Measurements from ENCODE around the gene ELFN2.

The ELFN2 gene

DNA sequence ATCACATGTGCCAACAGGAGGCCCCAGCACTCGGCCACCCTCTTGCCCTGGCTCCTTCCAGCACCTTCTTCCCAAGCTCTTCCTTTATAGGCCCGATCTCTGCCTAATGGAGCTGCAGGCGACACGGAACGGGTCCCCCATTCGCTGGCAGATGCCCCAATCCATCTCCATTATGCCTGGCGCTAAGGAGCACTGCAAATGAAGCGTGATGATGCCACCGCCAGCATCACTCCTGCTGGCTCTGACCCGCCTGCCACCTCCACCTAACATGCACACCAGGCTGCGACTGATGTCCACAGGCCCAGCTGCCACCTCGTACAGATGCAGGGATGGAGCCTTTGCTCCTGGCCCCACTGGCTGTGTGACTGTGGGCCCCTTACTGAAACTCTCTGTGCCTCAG is 33.5 kb downstream of the ELFN2 start:
- Histone ChIP-seq H3K27me3 (peaks cover 4% of the 10 kb centered on the region), H3K36me3 (no peaks in the 10 kb centered on the region), H3K4me3 (ENCODE audit: low read depth in 1 of 2, low read length in 1 of 2) (no peak overlapping the region), H3K9me3 (no peaks in the 10 kb centered on the region), H3K27ac (no peak overlapping the region), H3K4me1 (ENCODE audit: control insufficient read depth in 1 of 2, insufficient read depth in 1 of 2, low read depth in 1 of 2, low read length in 1 of 2) (no peaks in the 10 kb centered on the region)
- TF ChIP-seq, protein P1, sequence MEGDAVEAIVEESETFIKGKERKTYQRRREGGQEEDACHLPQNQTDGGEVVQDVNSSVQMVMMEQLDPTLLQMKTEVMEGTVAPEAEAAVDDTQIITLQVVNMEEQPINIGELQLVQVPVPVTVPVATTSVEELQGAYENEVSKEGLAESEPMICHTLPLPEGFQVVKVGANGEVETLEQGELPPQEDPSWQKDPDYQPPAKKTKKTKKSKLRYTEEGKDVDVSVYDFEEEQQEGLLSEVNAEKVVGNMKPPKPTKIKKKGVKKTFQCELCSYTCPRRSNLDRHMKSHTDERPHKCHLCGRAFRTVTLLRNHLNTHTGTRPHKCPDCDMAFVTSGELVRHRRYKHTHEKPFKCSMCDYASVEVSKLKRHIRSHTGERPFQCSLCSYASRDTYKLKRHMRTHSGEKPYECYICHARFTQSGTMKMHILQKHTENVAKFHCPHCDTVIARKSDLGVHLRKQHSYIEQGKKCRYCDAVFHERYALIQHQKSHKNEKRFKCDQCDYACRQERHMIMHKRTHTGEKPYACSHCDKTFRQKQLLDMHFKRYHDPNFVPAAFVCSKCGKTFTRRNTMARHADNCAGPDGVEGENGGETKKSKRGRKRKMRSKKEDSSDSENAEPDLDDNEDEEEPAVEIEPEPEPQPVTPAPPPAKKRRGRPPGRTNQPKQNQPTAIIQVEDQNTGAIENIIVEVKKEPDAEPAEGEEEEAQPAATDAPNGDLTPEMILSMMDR (IDR thresholded peaks at IDR 0.05): no peak

DNA sequence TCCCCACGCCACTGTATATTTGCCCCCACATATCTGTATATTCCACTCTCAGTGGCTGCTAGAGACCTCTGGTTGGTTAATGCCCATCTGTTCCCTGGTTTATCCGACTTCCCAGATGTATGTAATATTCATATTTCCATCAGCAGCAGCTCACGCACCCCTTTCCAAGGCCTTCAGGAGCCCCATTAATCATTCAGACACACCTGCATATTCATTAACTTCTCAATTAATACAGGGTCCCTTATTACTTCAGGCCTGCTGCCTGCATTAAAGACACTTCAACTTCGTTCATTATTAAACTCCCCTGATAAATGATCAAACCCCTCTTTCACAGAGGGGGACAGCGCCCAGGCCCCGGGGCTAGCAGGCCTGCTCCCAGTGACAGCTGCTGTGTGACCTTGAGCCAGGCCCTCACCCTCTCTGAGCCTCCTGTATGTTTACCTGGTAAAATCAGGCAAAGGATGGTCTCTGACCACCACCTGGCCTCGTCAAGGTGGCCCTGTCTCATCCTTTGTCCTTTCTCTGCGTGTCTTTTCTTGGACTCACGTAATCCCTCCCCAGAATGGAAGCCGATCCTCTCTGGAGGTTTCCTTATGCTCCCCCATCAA is 34.5 kb downstream of the ELFN2 start:
- H3K4me1 ChIP-seq (ENCODE audit: control insufficient read depth in 1 of 2, insufficient read depth in 1 of 2, low read depth in 1 of 2, low read length in 1 of 2): no peaks in the 10 kb centered on the region
- H3K4me3 ChIP-seq (ENCODE audit: low read depth in 1 of 2, low read length in 1 of 2): no peak overlapping the region
- no peak overlapping the region for H3K27ac ChIP-seq
- H3K36me3 ChIP-seq: no peaks in the 10 kb centered on the region
- TF ChIP-seq, protein P1 (IDR thresholded peaks at IDR 0.05): no peak
- H3K9me3 ChIP-seq: no peaks in the 10 kb centered on the region
- H3K27me3 ChIP-seq: peaks cover 9% of the 10 kb centered on the region

DNA sequence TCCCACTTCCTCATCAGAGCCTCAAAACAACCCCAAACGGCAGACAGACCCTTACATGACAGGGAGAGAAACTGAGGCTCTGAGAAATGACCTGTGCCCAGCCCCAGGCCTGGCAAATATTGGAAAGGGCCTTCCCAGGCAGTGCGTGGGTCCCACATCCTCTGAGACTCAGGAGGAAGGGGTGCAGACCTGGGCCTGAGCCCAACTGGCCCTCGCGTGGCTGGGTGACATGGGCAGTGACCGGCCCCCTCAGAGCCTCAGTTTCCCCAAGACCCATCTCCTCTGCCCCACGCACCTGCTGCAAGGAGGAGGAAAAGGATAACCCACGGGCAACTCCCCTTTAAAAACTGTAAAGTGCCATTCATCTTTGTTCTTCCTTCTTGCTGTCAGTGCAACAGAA is 35.6 kb downstream of the ELFN2 start:
- Histone ChIP-seq H3K4me1 (ENCODE audit: control insufficient read depth in 1 of 2, insufficient read depth in 1 of 2, low read depth in 1 of 2, low read length in 1 of 2) (no peaks in the 10 kb centered on the region), H3K27ac (no peak overlapping the region), H3K4me3 (ENCODE audit: low read depth in 1 of 2, low read length in 1 of 2) (no peak overlapping the region), H3K9me3 (no peaks in the 10 kb centered on the region), H3K27me3 (peaks cover 11% of the 10 kb centered on the region), H3K36me3 (no peaks in the 10 kb centered on the region)
- TF ChIP-seq, protein P1 (IDR thresholded peaks at IDR 0.05): no peak

DNA sequence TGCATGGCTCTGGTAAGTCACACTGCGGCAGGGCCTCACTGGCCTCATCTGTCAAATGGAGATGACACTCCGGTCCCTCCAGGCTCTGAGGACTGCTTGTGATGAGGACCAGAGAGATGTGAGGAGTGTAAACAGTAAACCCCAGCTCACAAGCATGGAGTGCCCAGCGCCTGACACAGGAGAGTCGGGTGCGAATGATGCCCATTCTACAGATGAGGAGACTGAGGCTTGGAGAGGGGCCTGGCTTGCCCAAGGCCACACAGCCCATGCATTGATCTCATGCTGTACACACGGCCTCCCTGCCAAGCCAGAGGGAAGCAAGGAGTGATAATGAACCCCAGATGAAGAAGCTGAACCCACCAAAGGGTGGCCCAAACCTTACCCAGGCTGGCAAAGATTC is 37.2 kb downstream of the ELFN2 start:
- H3K4me1 ChIP-seq (ENCODE audit: control insufficient read depth in 1 of 2, insufficient read depth in 1 of 2, low read depth in 1 of 2, low read length in 1 of 2): no peaks in the 10 kb centered on the region
- H3K9me3 ChIP-seq: no peaks in the 10 kb centered on the region
- peaks cover 8% of the 10 kb centered on the region for H3K27me3 ChIP-seq
- no peak overlapping the region for H3K27ac ChIP-seq
- TF ChIP-seq, protein P1 (IDR thresholded peaks at IDR 0.05): no peak
- H3K36me3 ChIP-seq: no peaks in the 10 kb centered on the region
- H3K4me3 ChIP-seq (ENCODE audit: low read depth in 1 of 2, low read length in 1 of 2): no peak overlapping the region

DNA sequence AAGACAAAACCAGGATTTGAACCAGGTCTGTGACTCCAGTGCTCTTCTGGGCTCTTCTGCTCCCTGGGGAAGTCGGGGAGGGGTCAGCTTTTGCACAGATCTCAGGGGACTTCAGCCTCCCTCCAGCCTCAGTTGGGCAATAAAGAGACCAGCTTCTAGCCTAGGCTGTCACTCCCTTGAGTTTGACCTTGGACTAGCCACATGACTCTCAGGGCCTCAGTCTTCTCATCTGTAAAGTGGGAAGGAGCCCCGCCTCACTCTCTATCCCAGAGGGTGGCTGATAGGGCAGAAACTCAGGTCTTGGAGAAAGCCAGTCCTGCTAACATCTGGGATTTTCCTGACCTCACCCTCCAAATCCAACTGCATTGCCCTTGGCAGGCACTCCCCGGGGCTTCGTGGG is 38.7 kb downstream of the ELFN2 start:
- TF ChIP-seq, protein P1 (IDR thresholded peaks at IDR 0.05): no peak
- no peaks in the 10 kb centered on the region for H3K36me3 ChIP-seq
- peaks cover 8% of the 10 kb centered on the region for H3K27me3 ChIP-seq
- no peaks in the 10 kb centered on the region for H3K4me1 ChIP-seq (ENCODE audit: control insufficient read depth in 1 of 2, insufficient read depth in 1 of 2, low read depth in 1 of 2, low read length in 1 of 2)
- H3K9me3 ChIP-seq: no peaks in the 10 kb centered on the region
- no peak overlapping the region for H3K27ac ChIP-seq
- no peak overlapping the region for H3K4me3 ChIP-seq (ENCODE audit: low read depth in 1 of 2, low read length in 1 of 2)

DNA sequence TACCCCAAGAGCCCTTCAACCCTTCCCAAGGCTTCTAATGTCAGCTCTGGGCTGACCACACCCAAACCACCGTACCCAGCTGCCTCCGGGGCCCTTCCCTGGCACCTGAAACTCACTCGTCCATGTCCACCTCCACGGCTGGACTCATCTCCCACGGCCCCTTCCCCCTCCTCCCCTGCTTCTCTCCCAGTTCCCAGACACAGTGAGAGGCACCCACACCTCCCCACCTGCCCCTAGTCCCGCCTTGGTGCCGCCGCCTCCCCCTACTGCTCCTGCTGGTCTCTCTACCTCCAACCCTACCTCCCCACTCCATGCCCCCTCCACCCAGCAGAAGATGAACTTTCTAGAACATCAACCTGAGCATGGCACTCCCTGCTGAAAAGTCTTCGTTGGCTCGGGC is 39.5 kb downstream of the ELFN2 start:
- TF ChIP-seq, protein P1 (IDR thresholded peaks at IDR 0.05): no peak
- H3K27me3 ChIP-seq: peaks cover 8% of the 10 kb centered on the region
- H3K9me3 ChIP-seq: no peaks in the 10 kb centered on the region
- H3K36me3 ChIP-seq: no peaks in the 10 kb centered on the region
- no peak overlapping the region for H3K27ac ChIP-seq
- H3K4me3 ChIP-seq (ENCODE audit: low read depth in 1 of 2, low read length in 1 of 2): no peak overlapping the region
- H3K4me1 ChIP-seq (ENCODE audit: control insufficient read depth in 1 of 2, insufficient read depth in 1 of 2, low read depth in 1 of 2, low read length in 1 of 2): no peaks in the 10 kb centered on the region
